Peyer's patch (tissue), 4 donors: ENCODE results near the gene PITPNM1. TPM values are rescaled to one million over a fixed set of nuclear protein-coding genes. Genes with fewer than 3 reads are reported as not detected.

ENCODE experiments used
- DNase-seq, 3 donors: peaks; one replicate each; pipeline ENCODE4 v3.0.0-alpha.2; 2017 to 2019
- H3K27ac ChIP-seq, 4 donors: fragments of 200-600 bp; sonication (generic); one replicate each; pipeline ENCODE4 v1.5.1; 2016 to 2019
- H3K27me3 ChIP-seq, 2 donors: fragments of 200-600 bp; sonication (generic); one replicate each; pipeline ENCODE4 v1.5.1; 2019
- H3K36me3 ChIP-seq, 3 donors: fragments of 200-600 bp; sonication (generic); one replicate each; pipeline ENCODE4 v1.5.1; 2016 to 2019
- H3K4me1 ChIP-seq, 4 donors: fragments of 200-600 bp; sonication (generic); one replicate each; pipeline ENCODE4 v1.5.1; 2016 to 2019
- H3K4me3 ChIP-seq, 4 donors: fragments of 200-600 bp; sonication (generic); 1 replicate in 3 of 4; 2 replicates in 1 of 4; pipeline ENCODE4 v1.5.1; 2016 to 2019; ENCODE audit warnings: mild to moderate bottlenecking in 1 of 4
- H3K9me3 ChIP-seq, 4 donors: fragments of 200-600 bp; sonication (generic); one replicate each; pipeline ENCODE4 v1.5.1; 2016 to 2019; ENCODE audit warnings: mild to moderate bottlenecking in 1 of 4
- POLR2A ChIP-seq, 2 donors: fragments of 450-650 bp; IDR thresholded peaks; one replicate each; pipeline ENCODE4 v1.5.1; 2017; ENCODE audit warnings: antibody characterized with exemption in 2 of 2, mild to moderate bottlenecking in 2 of 2, moderate library complexity in 2 of 2
- total RNA-seq, 4 donors: library from RNA; depleted of rRNA; stranded (reverse); fragments of >200 nt; gene quantifications; one replicate each; pipeline ENCODE4 v1.1.0, GENCODE V29; 2016
- TF ChIP-seq, protein P1 (sequence below), 6 experiments: fragments of 450-650 bp in 4 of 6; fragments of 200-600 bp in 2 of 6; sonication (generic) in 1 of 6; IDR thresholded peaks; one replicate each; pipeline ENCODE4 v1.5.1; 2017 to 2019; ENCODE audit warnings: antibody characterized with exemption in 6 of 6, mild to moderate bottlenecking in 3 of 6, moderate library complexity in 1 of 6

PITPNM1 gene
- total RNA-seq, 4 donors from 2014 or later = 94.4 to 126 (median 109) TPM

DNA sequence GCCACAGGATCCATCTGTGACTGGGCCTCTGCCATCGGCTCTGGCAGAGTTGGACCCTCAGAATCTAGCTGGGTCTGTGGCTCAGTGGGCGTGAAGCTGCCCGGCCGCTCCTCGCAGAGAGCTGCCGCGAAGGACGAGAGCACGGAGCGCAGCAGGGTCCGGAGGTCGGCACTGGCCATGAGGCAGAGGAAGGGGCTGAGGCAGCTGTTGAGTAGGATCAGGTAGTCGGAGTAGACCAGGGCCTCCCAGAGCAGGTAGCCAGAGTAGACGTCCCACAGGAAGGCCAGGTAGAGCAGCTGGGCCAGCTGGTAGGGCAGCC, 53.5 kb downstream of the PITPNM1 start:
- Histone ChIP-seq H3K4me1 (peaks cover 0 to 18% (median 9%) of the 10 kb centered on the region in 4 donors), H3K9me3 (no peaks in the 10 kb centered on the region), H3K27me3 (no peaks in the 10 kb centered on the region), H3K27ac (peak overlapping the region in 2 of 4 donors; percentile 4 to 10), H3K36me3 (no peaks in the 10 kb centered on the region), H3K4me3 (no peak overlapping the region)
- no peak for DNase-seq
- no peak for TF ChIP-seq POLR2A (IDR thresholded peaks at IDR 0.05)
- TF ChIP-seq, protein P1, sequence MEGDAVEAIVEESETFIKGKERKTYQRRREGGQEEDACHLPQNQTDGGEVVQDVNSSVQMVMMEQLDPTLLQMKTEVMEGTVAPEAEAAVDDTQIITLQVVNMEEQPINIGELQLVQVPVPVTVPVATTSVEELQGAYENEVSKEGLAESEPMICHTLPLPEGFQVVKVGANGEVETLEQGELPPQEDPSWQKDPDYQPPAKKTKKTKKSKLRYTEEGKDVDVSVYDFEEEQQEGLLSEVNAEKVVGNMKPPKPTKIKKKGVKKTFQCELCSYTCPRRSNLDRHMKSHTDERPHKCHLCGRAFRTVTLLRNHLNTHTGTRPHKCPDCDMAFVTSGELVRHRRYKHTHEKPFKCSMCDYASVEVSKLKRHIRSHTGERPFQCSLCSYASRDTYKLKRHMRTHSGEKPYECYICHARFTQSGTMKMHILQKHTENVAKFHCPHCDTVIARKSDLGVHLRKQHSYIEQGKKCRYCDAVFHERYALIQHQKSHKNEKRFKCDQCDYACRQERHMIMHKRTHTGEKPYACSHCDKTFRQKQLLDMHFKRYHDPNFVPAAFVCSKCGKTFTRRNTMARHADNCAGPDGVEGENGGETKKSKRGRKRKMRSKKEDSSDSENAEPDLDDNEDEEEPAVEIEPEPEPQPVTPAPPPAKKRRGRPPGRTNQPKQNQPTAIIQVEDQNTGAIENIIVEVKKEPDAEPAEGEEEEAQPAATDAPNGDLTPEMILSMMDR (IDR thresholded peaks at IDR 0.05) = no peak

DNA sequence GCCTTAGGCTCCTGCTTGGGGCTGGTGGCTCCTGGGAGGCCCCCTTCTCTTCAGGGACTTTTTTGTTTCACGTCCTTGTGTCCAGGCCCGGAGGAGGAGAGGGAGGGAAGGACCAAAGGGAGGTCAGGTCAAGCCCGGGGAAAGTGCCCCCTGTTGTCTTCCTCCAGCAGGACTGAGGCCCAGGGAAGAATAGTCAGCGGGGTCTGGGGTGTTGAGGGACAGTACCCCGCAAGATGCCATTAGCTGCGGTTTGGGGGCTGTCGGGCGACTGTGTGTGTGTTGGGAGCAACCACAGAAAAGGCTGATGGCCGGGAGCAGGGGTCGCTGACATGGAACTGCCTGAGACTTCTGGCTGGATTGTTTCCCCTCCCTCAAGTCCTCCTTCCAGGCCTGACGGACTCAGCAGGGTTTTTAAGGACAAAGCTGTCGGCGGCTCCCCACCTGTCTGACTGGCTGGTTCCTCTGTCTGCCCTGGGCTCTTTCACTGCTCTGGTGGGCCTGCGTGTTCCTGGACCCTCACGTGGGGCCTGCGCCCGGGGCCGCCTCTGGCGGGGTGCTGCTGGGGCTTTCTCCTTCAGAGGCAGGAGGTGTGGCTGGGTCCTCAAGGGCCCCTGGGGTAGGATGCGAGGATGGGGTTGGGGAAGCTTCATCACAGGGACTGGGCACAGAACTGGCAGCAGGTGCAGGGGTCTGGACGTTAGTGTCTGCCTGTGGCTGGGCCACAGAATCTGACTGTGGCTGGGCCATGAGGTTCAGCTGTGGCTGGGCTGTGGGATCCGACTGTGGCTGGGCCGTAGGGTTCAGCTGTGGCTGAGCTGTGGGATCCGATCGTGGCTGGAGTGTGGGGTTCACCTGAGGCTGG, 54.1 kb downstream of the PITPNM1 start:
- H3K36me3 ChIP-seq = no peaks in the 10 kb centered on the region
- peaks cover 0 to 21% (median 9%) of the 10 kb centered on the region in 4 donors for H3K4me1 ChIP-seq
- DNase-seq = no peak
- H3K27me3 ChIP-seq = no peaks in the 10 kb centered on the region
- H3K4me3 ChIP-seq = no peak overlapping the region
- H3K9me3 ChIP-seq = no peaks in the 10 kb centered on the region
- no peak overlapping the region for H3K27ac ChIP-seq
- TF ChIP-seq POLR2A (IDR thresholded peaks at IDR 0.05) = no peak
- TF ChIP-seq, protein P1 (IDR thresholded peaks at IDR 0.05) = no peak

DNA sequence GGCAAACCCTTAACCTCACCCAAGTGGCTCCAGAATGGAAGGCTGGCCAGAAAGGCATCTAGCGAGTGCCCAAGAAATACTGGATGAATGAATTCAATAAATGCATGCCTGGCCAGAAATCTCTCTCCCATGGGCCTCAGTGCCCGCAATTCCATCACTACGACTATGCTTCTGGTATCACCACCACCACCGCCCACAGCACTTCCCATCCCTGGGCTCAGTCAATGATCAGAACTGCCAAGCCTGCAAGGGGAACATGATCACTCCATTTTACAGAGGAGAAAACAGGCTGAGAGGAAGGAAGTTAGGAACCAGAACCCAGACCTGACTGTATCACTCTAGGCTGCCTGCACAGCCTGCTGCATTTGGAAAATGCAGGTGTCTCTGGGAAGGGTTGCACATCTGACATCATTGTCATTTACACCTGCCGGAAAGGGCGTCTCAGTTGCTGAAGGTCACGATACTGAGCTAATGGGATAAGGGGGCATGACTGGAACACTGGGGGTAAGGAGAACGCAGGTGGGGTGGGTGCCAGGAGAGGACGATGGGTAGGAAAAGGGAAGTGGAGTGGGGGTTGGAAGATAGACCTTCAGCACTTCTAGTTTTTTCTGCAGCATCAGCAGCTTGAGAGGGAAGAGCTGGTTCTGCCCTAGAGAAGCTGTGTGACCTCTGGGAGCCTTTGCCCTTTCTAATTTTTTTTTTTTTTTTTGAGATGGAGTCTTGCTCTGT, 55.9 kb downstream of the PITPNM1 start:
- no peaks in the 10 kb centered on the region for H3K9me3 ChIP-seq
- H3K4me1 ChIP-seq = peaks cover 0 to 33% (median 25%) of the 10 kb centered on the region in 4 donors
- no peaks in the 10 kb centered on the region for H3K27me3 ChIP-seq
- H3K36me3 ChIP-seq = no peaks in the 10 kb centered on the region
- H3K4me3 ChIP-seq = no peak overlapping the region
- H3K27ac ChIP-seq = peak overlapping the region in 1 of 4 donors; percentile 5
- no peak for TF ChIP-seq POLR2A (IDR thresholded peaks at IDR 0.05)
- TF ChIP-seq, protein P1 (IDR thresholded peaks at IDR 0.05) = no peak
- no peak for DNase-seq

DNA sequence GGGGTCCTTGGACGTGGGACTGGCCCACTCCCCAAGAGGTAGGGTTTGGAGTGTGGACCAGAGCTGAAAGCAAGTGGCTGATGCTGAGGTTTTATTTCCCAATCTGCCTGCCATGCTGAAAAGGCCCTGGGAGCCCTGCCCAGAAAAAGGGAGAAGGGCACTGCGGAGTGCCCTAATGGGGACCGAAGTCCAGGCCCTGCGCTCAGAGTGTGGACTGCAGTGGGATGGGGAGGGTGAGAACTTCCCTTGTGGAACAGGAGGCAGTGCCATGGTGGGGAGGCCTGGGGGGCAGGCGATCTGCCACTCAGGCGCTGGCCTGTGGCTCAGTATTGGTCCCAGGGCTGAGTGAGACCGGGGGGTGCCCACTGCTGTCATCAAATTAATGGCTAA, 56.9 kb downstream of the PITPNM1 start:
- Histone ChIP-seq H3K9me3 (no peaks in the 10 kb centered on the region), H3K4me3 (no peak overlapping the region), H3K27ac (no peak overlapping the region), H3K36me3 (no peaks in the 10 kb centered on the region), H3K4me1 (peaks cover 0 to 34% (median 28%) of the 10 kb centered on the region in 4 donors), H3K27me3 (no peaks in the 10 kb centered on the region)
- DNase-seq = no peak
- no peak for TF ChIP-seq POLR2A (IDR thresholded peaks at IDR 0.05)
- TF ChIP-seq, protein P1 (IDR thresholded peaks at IDR 0.05) = no peak

DNA sequence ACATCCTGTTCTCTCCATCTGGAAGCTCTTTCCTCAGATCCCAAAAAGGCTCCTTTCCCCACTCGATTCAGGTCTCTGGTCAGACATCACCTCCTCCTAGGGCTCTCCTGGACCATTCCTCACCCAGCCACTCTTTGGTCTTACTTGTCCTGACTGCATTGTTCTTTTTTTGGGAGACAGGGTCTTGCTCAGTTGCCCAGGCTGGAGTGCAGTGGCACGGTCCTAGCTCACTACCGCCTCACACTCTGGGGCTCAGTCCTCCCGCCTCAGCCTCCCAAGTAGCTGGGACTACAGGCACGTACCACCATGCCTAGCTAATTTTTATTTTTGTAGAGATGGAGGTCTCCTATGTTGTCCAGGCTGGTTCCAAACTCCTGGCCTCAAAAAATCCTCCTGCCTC, 59.6 kb downstream of the PITPNM1 start:
- Histone ChIP-seq H3K27me3 (no peaks in the 10 kb centered on the region), H3K4me1 (peaks cover 0 to 50% (median 46%) of the 10 kb centered on the region in 4 donors), H3K36me3 (peaks cover 0 to 15% (median 0%) of the 10 kb centered on the region in 3 donors), H3K27ac (peak overlapping the region in 3 of 4 donors; percentile 43 to 99 (median 58)), H3K4me3 (no peak overlapping the region), H3K9me3 (no peaks in the 10 kb centered on the region)
- DNase-seq = no peak
- TF ChIP-seq, protein P1 (IDR thresholded peaks at IDR 0.05) = no peak
- TF ChIP-seq POLR2A (IDR thresholded peaks at IDR 0.05) = no peak
